Stimulated activated CD4-positive, alpha-beta T cell treated with anti-CD3 and anti-CD28 coated beads, Interleukin-2, amount 100 ng/mL, for 24 hours (primary cell): Measurements from ENCODE around the gene AMFR.

Experiments used
- DNase-seq, 2 donors: peaks; one replicate each; pipeline ENCODE4 v3.0.0-alpha.2; 2020

AMFR gene

GRCh38 chr16:56425439-56425832 lies at the start of gene AMFR:
AMFR (minus strand) TSS chr16:56425545; CDS start chr16:56425327, 218 bp downstream.
- DNase-seq = peak; percentile 68 to 71

DNA sequence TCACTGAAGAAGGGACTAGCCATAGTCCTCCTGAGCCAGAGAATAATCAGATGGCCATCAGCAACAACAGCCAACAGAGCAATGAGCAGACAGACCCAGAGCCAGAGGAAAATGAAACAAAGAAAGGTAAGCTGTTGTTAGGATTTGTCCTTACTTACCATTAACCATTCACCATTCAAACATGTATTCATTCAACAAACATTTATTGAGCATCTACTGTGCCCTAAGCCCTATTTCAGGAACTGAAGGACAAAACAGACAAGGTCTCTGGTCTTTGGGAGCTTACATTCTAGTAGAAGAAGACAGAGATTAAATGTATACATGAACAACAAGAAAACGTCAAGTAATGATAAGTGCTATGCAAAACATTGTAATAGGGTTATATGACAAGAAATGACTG lies 45.3 kb upstream of the AMFR start:
- no peak for DNase-seq

DNA sequence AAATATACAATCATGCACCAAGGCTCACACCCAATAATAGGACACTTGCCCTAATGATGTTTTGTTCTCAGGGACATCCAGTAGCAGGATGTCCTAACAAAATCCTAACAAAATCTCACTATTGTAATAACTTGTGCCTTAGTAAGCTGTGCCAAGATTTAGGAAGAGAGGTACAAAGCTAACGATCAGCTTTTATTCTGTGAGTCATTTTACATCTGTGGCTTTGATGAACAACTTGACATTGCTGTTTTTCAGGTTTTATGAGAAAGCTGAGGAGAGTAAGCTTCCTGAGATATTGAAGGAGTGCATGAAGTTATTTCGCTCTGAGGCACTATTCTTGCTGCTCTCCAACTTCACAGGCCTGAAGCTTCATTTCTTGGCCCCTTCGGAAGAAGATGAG lies 44.9 kb upstream of the AMFR start:
- no peak for DNase-seq

GRCh38 chr16:56469748-56470147 lies 44.4 kb upstream of the AMFR start:
- DNase-seq = no peak

DNA sequence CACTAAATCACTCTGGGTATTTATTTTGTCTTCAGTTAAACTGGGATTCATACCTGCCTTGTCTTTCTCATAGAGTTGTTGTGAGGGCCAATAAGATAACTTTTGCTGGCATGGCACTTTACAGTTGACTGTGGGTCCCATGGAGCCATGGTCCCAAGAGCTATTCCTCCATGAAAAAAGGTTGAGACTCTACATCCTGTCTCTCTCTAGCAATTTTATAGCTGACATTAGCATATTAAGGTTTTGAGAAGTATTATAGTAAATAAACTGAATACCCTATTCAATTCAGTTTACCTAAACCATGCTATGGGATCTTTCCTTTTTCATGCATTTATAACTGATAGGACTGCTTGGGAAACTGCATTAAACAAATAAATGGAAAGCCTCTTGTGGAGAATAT lies 43.5 kb upstream of the AMFR start:
- DNase-seq = no peak

DNA sequence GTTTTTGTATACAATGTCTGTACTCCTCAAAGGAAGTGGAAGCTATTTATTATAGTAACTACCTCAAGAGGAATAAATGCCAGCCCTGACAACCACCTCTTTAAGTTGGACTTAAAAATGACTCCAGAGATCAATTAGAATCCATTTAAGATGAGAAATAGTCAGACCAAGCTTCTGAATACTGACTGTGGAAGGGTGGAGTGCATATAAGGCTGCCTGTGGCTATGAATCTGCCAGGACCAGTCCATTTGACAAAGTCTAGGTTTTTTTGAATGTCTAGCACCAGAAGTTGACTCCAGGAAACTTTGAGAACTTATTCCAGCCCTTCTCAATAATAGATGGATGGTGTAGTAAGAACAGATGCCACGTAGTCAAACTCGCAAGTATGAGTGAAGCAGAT lies 41.0 kb upstream of the AMFR start:
- no peak for DNase-seq

- no peak for DNase-seq
Observed at GRCh38 chr16:56463153-56463552, 37.8 kb upstream of the AMFR start.

- no peak for DNase-seq
Observed at GRCh38 chr16:56462064-56462796, 36.9 kb upstream of the AMFR start.

GRCh38 chr16:56460101-56460500 lies 34.8 kb upstream of the AMFR start:
- no peak for DNase-seq

- DNase-seq = no peak
Observed at GRCh38 chr16:56457927-56458470, 32.7 kb upstream of the AMFR start.

GRCh38 chr16:56451753-56452689 lies 26.7 kb upstream of the AMFR start:
- DNase-seq = peak; percentile 8 to 21

- DNase-seq = peak; percentile 88 to 91
Observed at GRCh38 chr16:56450986-56451752, 25.8 kb upstream of the AMFR start, which contains the start of the genes NUDT21 and OGFOD1. NUDT21 (minus strand) TSS chr16:56451332; CDS start chr16:56451202, 130 bp downstream. OGFOD1 (plus strand) TSS chr16:56451554; CDS start chr16:56451613, 59 bp downstream.

GRCh38 chr16:56450275-56450985 lies 25.1 kb upstream of the AMFR start:
- peak; percentile 15 to 23 for DNase-seq

- no peak for DNase-seq
Observed at GRCh38 chr16:56448005-56448404, 22.7 kb upstream of the AMFR start.

GRCh38 chr16:56447286-56447685 lies 21.9 kb upstream of the AMFR start:
- no peak for DNase-seq

GRCh38 chr16:56438038-56438437 lies 12.7 kb upstream of the AMFR start:
- DNase-seq = no peak

DNA sequence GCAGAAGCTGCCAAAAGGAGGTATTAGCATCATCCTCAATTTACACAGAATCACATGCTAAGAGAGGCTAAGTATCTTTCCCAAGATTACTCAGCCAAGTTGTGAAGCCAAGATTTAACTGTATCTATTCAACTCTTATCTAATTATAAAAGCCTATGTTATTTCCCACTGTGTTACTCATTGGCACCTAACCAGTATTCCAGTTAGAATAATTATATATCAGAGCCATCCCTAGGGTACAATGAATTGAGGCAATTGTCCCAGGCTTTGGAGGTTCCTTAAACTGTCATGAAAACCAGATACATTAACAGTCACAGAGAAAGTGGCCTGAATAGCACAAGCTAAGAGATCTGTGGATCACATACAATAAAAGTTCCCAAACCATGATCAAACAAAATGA lies 10.9 kb upstream of the AMFR start:
- no peak for DNase-seq

DNA sequence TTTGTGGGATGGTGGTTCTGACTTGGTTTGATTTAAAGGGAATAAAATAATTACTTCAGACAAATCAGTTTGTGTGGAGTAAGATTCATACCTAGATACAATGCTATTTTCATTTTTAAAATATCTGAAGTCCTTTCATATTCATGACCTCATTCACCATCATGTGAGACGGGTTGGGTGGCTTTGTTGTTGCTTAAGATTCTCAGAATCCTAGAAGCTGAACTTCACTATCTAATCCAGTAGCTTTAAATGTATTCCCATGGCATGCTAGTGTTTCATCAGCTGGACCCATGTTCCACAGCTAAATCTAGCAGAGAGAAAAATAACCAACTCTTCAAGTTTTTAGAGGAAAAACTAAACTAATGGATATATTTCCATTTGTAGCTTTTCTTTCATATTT lies 2.7 kb upstream of the AMFR start:
- DNase-seq = no peak

- DNase-seq = no peak
Observed at GRCh38 chr16:56426585-56426984, 1.2 kb upstream of the AMFR start.

GRCh38 chr16:56424791-56425438 lies 430 bp downstream of the AMFR start:
- DNase-seq = peak; percentile 39 to 40

- no peak for DNase-seq
Observed at GRCh38 chr16:56424404-56424764, 961 bp downstream of the AMFR start.
